K562 (cell line): Measurements from ENCODE around the gene HSF5. TPM values are rescaled to one million over a fixed set of nuclear protein-coding genes. Genes with fewer than 3 reads are reported as not detected.

Experiments
- ATAC-seq: fragments of 200-7000 bp; cut with Tn5 transposase; 3 replicates; pipeline ENCODE4 v1.9.1; 2020; ENCODE audit warnings: moderate library complexity
- BruUV-seq: library from RNA; stranded (reverse); fragments of 400-500 nt; replicated peaks from 2 replicates; lab custom pipeline; 2021; lab: Mats Ljungman, UMichigan
- CTCF ChIA-PET: fragments of 300-600 bp; formaldehyde crosslinking; extraction: SDS; loops from one replicate; lab custom pipeline; 2021; ENCODE audit warnings: low intra/inter-chr PET ratio; lab: Yijun Ruan, JAX
- POLR2A ChIA-PET: fragments of 300-600, 350-650 bp; sonication (Branson Sonifier 250); formaldehyde crosslinking; extraction: SDS; loops from one replicate; lab custom pipeline; 2021; ENCODE audit warnings: antibody characterized with exemption, inconsistent platforms; lab: Yijun Ruan, JAX
- DNase-seq, 4 experiments: peaks; one replicate each; pipeline versions ENCODE4 v3.0.0 to v3.0.0-alpha.2; 2011 to 2018; ENCODE audit warnings: low spot score in 3 of 4, mixed read lengths in 3 of 4; ENCODE audit errors: extremely low read depth in 1 of 4
- FAIRE-seq: peaks from 2 replicates; lab custom pipeline; 2011; peaks lifted over from hg19 to GRCh38; lab: Jason Lieb, UNC
- H2AFZ ChIP-seq: 2 replicates; pipeline ENCODE4 v1.6.0; 2011; ENCODE audit warnings: low read depth, low read length, control low read depth, inconsistent platforms
- H3K27ac ChIP-seq: fragments of 200-600 bp; 3 replicates; pipeline ENCODE4 v1.8.0; 2011; ENCODE audit warnings: low read depth, mild to moderate bottlenecking, control low read depth, inconsistent platforms, low read length, moderate library complexity, mixed read lengths; ENCODE audit errors: extremely low read depth
- H3K27me3 ChIP-seq, 2 experiments: fragments of 300-600 bp in 1 of 2; 2 replicates in 1 of 2; 3 replicates in 1 of 2; pipeline versions ENCODE4 v1.6.0 to v1.8.0; 2011; ENCODE audit warnings: inconsistent platforms in 2 of 2, low read length in 2 of 2, mild to moderate bottlenecking in 1 of 2, mixed read lengths in 1 of 2, moderate library complexity in 1 of 2; ENCODE audit not compliant: control insufficient read depth in 2 of 2, insufficient read depth in 2 of 2
- H3K36me3 ChIP-seq: fragments of 300-600 bp; 3 replicates; pipeline ENCODE4 v1.8.0; 2011; ENCODE audit warnings: mild to moderate bottlenecking, low read length, inconsistent platforms; ENCODE audit not compliant: control insufficient read depth, insufficient read depth
- H3K4me1 ChIP-seq, 2 experiments: fragments of 200-600 bp in 1 of 2; replicated peaks in 1 of 2; 2 replicates in 1 of 2; 3 replicates in 1 of 2; pipeline versions ENCODE4 v1.5.1 to v1.8.0; 2011; ENCODE audit warnings: inconsistent platforms in 2 of 2, low read length in 2 of 2, mild to moderate bottlenecking in 1 of 2, mixed read lengths in 1 of 2, moderate library complexity in 1 of 2; ENCODE audit not compliant: control insufficient read depth in 2 of 2, insufficient read depth in 2 of 2
- H3K4me2 ChIP-seq: 2 replicates; pipeline ENCODE4 v1.6.1; 2011; ENCODE audit warnings: low read length, control low read depth, inconsistent platforms, mixed read lengths; ENCODE audit not compliant: insufficient read depth
- H3K4me3 ChIP-seq: fragments of 200-600 bp; sonication (generic), shearing (Covaris generic); 2 replicates; pipeline ENCODE4 v1.5.1; 2016; ENCODE audit warnings: control low read depth, inconsistent platforms
- H3K79me2 ChIP-seq: fragments of 200-600 bp; 3 replicates; pipeline ENCODE4 v1.8.0; 2011; ENCODE audit warnings: low read length, inconsistent platforms; ENCODE audit not compliant: control insufficient read depth, insufficient read depth
- H3K9ac ChIP-seq, 2 experiments: 2 replicates each; pipeline versions ENCODE4 v1.6.0 to v1.6.1; 2011; ENCODE audit warnings: low read depth in 2 of 2, low read length in 2 of 2, control low read depth in 1 of 2, inconsistent platforms in 1 of 2, mild to moderate bottlenecking in 1 of 2, mixed read lengths in 1 of 2; ENCODE audit not compliant: insufficient read depth in 1 of 2
- H3K9me1 ChIP-seq: one replicate; pipeline ENCODE4 v1.6.0; 2011; ENCODE audit warnings: inconsistent platforms, mild to moderate bottlenecking, low read length, moderate library complexity; ENCODE audit not compliant: control insufficient read depth, insufficient read depth
- H3K9me3 ChIP-seq: replicated peaks from 2 replicates; pipeline ENCODE4 v1.5.1; 2011; ENCODE audit warnings: low read depth, low read length, inconsistent platforms; ENCODE audit not compliant: control insufficient read depth, insufficient read depth
- H4K20me1 ChIP-seq: replicated peaks from 2 replicates; pipeline ENCODE4 v1.6.1; 2011; ENCODE audit warnings: low read length, inconsistent platforms, mixed read lengths; ENCODE audit not compliant: control insufficient read depth, insufficient read depth
- BCL6 ChIP-seq: fragments of 250-450 bp; sonication (Bioruptor Pico); IDR thresholded peaks from 2 replicates; pipeline ENCODE4 v1.4.0; 2020
- E2F4 ChIP-seq: sonication (generic); formaldehyde crosslinking; IDR thresholded peaks from 2 replicates; pipeline ENCODE4 v1.8.0; 2022; ENCODE audit warnings: mild to moderate bottlenecking, low read depth, missing genetic modification reagents
- ETS2 ChIP-seq: IDR thresholded peaks from 2 replicates; pipeline ENCODE4 v1.6.1; 2016; ENCODE audit warnings: borderline replicate concordance, missing genetic modification characterization, mild to moderate bottlenecking, moderate library complexity, missing compliant biosample characterization; ENCODE audit not compliant: poor library complexity, severe bottlenecking
- MAZ ChIP-seq, 2 experiments: fragments of 450-650 bp in 1 of 2; sonication (generic) in 1 of 2; formaldehyde crosslinking; IDR thresholded peaks in 1 of 2; conservative IDR thresholded peaks in 1 of 2; 2 replicates each; pipeline versions ENCODE4 v1.4.0 to v1.5.0; 2020; ENCODE audit warnings: mild to moderate bottlenecking in 1 of 2, missing genetic modification reagents in 1 of 2
- TBL1XR1 ChIP-seq, 2 experiments: IDR thresholded peaks; 2 replicates each; pipeline ENCODE4 v1.6.1; 2012; ENCODE audit warnings: improper control_type of control experiment in 2 of 2, low read length in 2 of 2, mild to moderate bottlenecking in 1 of 2
- ZNF146 ChIP-seq: IDR thresholded peaks from one replicate; pipeline ENCODE4 v1.6.1; 2018; ENCODE audit warnings: missing compliant biosample characterization; ENCODE audit not compliant: unreplicated experiment
- WGBS: fragments of 100-300 bp; shearing (Covaris generic); methylation state at CpG from one replicate; pipeline ENCODE4 v1.1.6; 2016; ENCODE audit warnings: low coverage, mixed read lengths; ENCODE audit not compliant: insufficient coverage; ENCODE audit errors: missing lambda C conversion rate; 5-methylcytosine and 5-hydroxymethylcytosine counted together
- in situ Hi-C: fragments of 300-500 bp; cut with MboI; formaldehyde crosslinking; loops from 4 replicates; pipeline ENCODE4 v1.15.0; 2018; ENCODE audit warnings: inconsistent platforms, mixed read lengths
- intact Hi-C: fragments of 100-400 bp; cut with micrococcal nuclease; formaldehyde crosslinking; loops from 2 replicates; pipeline ENCODE4 v1.14.2; 2022
- polyA plus RNA-seq, 8 experiments: library from polyadenylated mRNA; depleted of rRNA in 4 of 8; stranded (reverse) in 5 of 8; unstranded in 3 of 8; fragments of >200 nt; fragmentation: Nextera tagmentation in 2 of 8; fragmentation: Illumina TruSeq in 1 of 8; extraction: Ambion mirVana in 2 of 8; extraction: Trizol in 1 of 8; gene quantifications; 2 replicates each; pipeline versions ENCODE4 v1.2.1 to v1.2.3, GENCODE V29; 2011 to 2014; ENCODE audit warnings: inconsistent platforms in 1 of 8, missing spikeins in 1 of 8
- total RNA-seq, 7 experiments: library from RNA; depleted of rRNA in 6 of 7; stranded (reverse); fragments of >200 nt in 6 of 7; fragmentation: Illumina TruSeq in 2 of 7; extraction: Trizol in 2 of 7; gene quantifications; 2 replicates each; pipeline versions ENCODE4 v1.2.1 to v1.2.3, GENCODE V29; 2011 to 2021; ENCODE audit warnings: low replicate concordance in 1 of 7
- TF ChIP-seq, protein P1 (sequence below): IDR thresholded peaks from 2 replicates; pipeline ENCODE4 v1.6.1; 2014; ENCODE audit warnings: antibody characterized with exemption
- TF ChIP-seq, protein P2 (sequence below): fragments of 450-650 bp; formaldehyde crosslinking; IDR thresholded peaks from 2 replicates; pipeline ENCODE4 v1.4.0; 2022; ENCODE audit warnings: missing genetic modification characterization

HSF5 gene
- total and polyA plus RNA-seq, 9 of the 15 experiments (the other 6 are each of a cell fraction or from before 2014, with no cell fraction given) = 0.04 TPM; not detected in 8

DNA sequence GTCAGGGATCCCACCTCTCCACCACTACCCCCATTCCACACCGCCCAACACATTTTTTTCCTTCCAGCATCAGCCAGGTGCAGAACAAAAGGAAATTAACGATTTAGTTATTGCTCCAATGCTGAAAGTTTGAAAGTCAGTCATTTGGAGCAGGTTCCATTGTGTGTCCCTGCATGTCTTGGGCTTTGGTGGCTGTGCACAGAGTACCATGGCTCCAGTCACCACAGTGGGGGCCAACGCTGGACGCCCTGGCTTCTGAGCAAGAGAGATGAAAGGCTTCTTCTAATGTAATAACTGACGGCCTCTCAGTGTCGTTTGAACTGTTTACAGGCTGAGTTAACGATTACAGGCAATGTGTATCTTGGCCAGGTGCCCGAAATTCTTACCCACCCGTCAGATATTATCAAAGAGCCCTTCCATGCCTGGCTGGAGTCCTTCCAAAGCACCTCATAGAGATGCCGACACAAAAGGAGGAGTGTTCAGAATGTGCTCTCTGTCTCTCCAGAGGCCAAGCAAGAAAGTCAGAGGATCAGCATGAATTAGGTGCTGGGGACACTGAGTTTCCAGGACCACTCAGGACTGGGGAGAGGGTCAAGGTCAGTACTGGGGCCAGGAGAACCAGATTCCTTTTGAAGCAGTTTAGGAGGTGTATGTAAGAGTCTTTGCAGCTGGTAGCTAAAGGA lies 96.8 kb downstream of the HSF5 start:
- H3K27ac ChIP-seq = peak overlapping the region; percentile 72; the same call in 2 of the 3 replicates
- intact Hi-C loops (no loop called here), in situ Hi-C loops (no loop called here)
- peak overlapping the region; percentile 73 for H3K4me2 ChIP-seq
- no peaks in the 10 kb centered on the region for H3K27me3 ChIP-seq
- FAIRE-seq (peak; percentile 97), DNase-seq (peak; percentile 34 to 91 (median 56)), ATAC-seq (peak; percentile 89)
- H3K4me1 ChIP-seq = peaks cover 19 to 55% of the 10 kb centered on the region in 2 experiments
- no peaks in the 10 kb centered on the region for H3K9me1 ChIP-seq
- no TSS peak for BruUV-seq
- peak overlapping the region; percentile 79 for H2AFZ ChIP-seq
- H3K9ac ChIP-seq = peak overlapping the region; percentile 11 to 23; a peak in 3 of 4 replicates
- no peaks in the 10 kb centered on the region; the same call in 2 of the 3 replicates for H3K79me2 ChIP-seq
- ChIA-PET CTCF (no interaction called here), POLR2A (interaction anchor here (0.7 to 4.7 kb wide), 3 partner anchors 9 to 12 kb away, joined by 3 to 34 read pairs (median 3); no protein-coding TSS in a partner anchor)
- H3K36me3 ChIP-seq = no peaks in the 10 kb centered on the region
- no peaks in the 10 kb centered on the region; the same call in 1 of the 2 replicates for H3K9me3 ChIP-seq
- no peak overlapping the region for H3K4me3 ChIP-seq
- WGBS = 9% methylated on average over 10 of the region's 10 CpGs
- H4K20me1 ChIP-seq = no peaks in the 10 kb centered on the region
- TF ChIP-seq, protein P1, sequence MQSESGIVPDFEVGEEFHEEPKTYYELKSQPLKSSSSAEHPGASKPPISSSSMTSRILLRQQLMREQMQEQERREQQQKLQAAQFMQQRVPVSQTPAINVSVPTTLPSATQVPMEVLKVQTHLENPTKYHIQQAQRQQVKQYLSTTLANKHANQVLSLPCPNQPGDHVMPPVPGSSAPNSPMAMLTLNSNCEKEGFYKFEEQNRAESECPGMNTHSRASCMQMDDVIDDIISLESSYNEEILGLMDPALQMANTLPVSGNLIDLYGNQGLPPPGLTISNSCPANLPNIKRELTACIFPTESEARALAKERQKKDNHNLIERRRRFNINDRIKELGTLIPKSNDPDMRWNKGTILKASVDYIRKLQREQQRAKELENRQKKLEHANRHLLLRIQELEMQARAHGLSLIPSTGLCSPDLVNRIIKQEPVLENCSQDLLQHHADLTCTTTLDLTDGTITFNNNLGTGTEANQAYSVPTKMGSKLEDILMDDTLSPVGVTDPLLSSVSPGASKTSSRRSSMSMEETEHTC = no peak
- TF ChIP-seq, protein P2, sequence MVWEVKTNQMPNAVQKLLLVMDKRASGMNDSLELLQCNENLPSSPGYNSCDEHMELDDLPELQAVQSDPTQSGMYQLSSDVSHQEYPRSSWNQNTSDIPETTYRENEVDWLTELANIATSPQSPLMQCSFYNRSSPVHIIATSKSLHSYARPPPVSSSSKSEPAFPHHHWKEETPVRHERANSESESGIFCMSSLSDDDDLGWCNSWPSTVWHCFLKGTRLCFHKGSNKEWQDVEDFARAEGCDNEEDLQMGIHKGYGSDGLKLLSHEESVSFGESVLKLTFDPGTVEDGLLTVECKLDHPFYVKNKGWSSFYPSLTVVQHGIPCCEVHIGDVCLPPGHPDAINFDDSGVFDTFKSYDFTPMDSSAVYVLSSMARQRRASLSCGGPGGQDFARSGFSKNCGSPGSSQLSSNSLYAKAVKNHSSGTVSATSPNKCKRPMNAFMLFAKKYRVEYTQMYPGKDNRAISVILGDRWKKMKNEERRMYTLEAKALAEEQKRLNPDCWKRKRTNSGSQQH (CRISPR knock-in tag) = no peak
- TF ChIP-seq E2F4 (CRISPR knock-in tag) (no peak), MAZ (CRISPR knock-in tag; conservative IDR thresholded peaks at IDR 0.05 in 1 of 2, IDR thresholded peaks at IDR 0.05 in 1 of 2) (peak in 1 of 2 experiments; percentile 57; a peak in 2 of 4 replicates), BCL6 (no peak), ETS2 (no peak), ZNF146 (CRISPR knock-in tag) (no peak), TBL1XR1 (IDR thresholded peaks at IDR 0.05; ENCODE audit: low read length in 2 of 2) (peak in 1 of 2 experiments; percentile 58; a peak in 1 of 4 replicates)
